Hepatocyte (in vitro differentiated cells): ENCODE measurements around the gene TIE1.

Experiments used
- EZH2 ChIP-seq: fragments of 200-600 bp; sonication (generic); IDR thresholded peaks from 2 replicates; pipeline ENCODE4 v1.6.1; 2016; ENCODE audit warnings: antibody characterized with exemption, mild to moderate bottlenecking, borderline replicate concordance
- EZH2phosphoT487 ChIP-seq: fragments of 200-600 bp; sonication (generic); IDR thresholded peaks from one replicate; pipeline ENCODE4 v1.6.1; 2018; ENCODE audit warnings: antibody characterized with exemption, mild to moderate bottlenecking, low read depth, moderate library complexity; ENCODE audit not compliant: unreplicated experiment, severe bottlenecking
- TF ChIP-seq, protein P1 (sequence below): fragments of 200-600 bp; sonication (generic); IDR thresholded peaks from 2 replicates; pipeline ENCODE4 v1.5.1; 2016; ENCODE audit warnings: antibody characterized with exemption, mild to moderate bottlenecking; ENCODE audit not compliant: poor library complexity

DNA sequence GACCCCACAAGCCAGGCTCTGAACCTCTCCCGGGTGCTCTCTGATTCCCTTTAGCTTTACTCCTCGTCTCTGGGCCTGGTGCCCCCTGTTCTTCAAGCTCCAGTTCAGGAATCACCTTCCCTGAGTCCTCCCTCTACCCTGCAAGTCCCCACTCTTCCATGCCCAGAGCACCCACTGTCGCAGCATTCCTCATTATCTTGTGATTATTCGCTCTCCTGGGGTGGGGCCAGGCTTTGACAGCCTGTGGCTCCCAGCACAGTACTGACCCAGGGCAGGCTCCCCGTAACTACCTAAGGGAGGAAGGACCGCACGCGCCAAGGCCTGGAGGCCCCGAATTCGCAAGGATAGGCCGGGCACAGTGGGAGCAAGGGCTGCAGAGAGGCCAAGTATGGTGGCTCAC lies 14.7 kb upstream of the TIE1 start:
- TF ChIP-seq, protein P1, sequence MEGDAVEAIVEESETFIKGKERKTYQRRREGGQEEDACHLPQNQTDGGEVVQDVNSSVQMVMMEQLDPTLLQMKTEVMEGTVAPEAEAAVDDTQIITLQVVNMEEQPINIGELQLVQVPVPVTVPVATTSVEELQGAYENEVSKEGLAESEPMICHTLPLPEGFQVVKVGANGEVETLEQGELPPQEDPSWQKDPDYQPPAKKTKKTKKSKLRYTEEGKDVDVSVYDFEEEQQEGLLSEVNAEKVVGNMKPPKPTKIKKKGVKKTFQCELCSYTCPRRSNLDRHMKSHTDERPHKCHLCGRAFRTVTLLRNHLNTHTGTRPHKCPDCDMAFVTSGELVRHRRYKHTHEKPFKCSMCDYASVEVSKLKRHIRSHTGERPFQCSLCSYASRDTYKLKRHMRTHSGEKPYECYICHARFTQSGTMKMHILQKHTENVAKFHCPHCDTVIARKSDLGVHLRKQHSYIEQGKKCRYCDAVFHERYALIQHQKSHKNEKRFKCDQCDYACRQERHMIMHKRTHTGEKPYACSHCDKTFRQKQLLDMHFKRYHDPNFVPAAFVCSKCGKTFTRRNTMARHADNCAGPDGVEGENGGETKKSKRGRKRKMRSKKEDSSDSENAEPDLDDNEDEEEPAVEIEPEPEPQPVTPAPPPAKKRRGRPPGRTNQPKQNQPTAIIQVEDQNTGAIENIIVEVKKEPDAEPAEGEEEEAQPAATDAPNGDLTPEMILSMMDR = no peak
- TF ChIP-seq EZH2phosphoT487 = no peak
- TF ChIP-seq EZH2 = no peak
